GM18867 (cell line): ENCODE measurements around the gene AIF1L.
A peak's percentile ranks its signal among the peaks of the same experiment; 100 is the strongest.
"Not testable (repeated sequence)": the region's sequence is repeated elsewhere in the genome, so short reads cannot be mapped to it uniquely, and the experiment has no call there.

ENCODE experiments used
- ATAC-seq: cut with Tn5 transposase; IDR thresholded peaks from one replicate; pipeline ENCODE4 v1.9.1; 2021; ENCODE audit warnings: mild to moderate bottlenecking, moderate library complexity; ENCODE audit not compliant: unreplicated experiment

The AIF1L gene

DNA sequence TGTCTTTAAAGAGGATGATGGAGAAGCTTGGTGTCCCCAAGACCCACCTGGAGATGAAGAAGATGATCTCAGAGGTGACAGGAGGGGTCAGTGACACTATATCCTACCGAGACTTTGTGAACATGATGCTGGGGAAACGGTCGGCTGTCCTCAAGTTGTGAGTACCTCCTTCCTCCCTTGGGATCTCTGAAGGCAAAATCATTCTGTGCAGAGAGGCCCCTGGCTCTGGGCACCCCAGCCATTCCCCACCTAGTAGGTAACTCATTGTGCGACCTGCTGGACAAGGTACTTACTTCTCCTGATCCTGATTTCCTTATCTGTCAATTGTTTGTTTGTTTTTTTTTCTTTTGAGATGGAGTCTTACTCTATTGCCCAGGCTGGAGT, 21.4 kb downstream of the AIF1L start:
- ATAC-seq, result no peak

DNA sequence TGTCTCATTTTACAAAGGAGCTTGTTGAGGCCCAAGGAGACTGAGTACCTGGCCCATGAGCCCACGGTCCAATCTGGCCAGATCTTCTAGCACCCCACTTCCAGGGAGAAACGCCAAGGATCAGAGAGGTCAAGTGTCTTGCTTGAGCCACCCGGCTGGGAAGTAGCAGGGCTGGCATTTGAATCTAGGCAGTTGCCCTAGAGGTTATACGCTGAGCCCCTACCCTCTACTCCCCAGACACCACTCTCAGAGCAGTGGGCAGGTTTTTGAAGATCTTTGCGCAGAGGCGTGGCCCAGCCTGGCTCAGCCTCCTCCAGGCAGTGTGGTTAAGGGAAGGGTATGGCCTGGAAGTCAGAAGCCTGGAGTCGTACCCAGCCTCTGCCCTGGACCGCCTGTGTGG, 23.3 kb downstream of the AIF1L start:
- no peak for ATAC-seq

DNA sequence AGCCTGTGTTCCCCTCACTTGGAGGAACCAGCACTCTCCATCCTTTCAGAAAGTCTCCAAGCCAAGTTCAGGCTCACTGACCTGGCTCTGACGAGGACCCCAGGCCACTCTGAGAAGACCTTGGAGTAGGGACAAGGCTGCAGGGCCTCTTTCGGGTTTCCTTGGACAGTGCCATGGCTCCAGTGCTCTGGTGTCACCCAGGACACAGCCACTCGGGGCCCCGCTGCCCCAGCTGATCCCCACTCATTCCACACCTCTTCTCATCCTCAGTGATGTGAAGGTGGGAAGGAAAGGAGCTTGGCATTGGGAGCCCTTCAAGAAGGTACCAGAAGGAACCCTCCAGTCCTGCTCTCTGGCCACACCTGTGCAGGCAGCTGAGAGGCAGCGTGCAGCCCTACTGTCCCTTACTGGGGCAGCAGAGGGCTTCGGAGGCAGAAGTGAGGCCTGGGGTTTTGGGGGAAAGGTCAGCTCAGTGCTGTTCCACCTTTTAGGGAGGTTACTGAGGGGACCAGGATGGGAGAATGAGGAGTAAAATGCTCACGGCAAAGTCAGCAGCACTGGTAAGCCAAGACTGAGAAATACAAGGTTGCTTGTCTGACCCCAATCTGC, 24.4 kb downstream of the AIF1L start:
- no peak for ATAC-seq

DNA sequence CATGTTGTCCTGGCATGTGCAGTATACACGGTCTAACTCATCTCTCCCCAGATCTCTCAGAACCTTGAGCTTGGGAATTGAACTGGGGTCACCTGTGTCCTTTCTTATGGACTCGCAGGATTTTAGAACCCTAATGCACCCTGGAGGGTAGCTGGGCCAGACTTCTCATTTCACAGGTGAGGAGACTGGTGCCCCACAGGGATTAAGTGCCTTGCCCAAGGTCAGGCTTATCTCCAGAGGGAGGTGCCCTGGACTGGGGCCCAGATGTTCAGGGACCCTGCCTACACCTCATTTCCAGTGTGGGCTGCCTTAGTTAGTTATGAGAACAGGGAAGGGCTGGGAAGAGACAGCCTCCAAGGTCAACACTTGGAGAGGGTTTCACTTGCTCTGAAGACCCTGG, 25.0 kb downstream of the AIF1L start:
- ATAC-seq, result no peak

DNA sequence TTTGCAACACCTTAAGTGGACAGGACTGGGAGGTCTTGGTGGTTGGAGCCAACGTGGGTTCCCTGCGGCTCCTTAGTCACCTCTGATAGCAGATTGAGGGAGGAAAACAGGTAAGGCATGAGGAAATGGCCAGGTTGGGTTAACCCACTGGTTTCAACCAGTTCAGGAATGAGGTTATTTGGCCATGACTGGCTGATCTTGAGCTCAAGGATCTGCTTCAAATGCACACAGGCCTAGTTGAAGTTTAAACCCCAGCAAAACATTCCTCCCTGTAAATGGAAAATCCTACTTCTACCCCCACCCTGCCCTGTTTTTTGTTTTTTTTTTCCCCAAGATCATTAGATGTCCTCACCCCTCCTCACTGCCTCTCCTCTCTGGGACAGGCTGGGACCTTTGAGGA, 25.8 kb downstream of the AIF1L start:
- no peak for ATAC-seq

DNA sequence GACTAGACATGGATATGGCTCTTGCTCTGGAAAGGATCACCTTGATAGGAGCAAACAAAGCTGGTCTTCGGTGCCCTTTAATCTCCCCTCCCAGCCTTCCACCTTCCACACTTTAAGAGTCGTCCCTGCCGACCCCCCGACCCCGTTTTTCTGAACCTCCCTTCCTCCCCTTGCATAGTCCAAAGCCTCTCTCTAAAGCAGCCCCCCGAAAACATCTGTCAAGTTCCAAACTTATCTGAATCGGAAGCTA, 28.6 kb downstream of the AIF1L start:
- no peak for ATAC-seq

DNA sequence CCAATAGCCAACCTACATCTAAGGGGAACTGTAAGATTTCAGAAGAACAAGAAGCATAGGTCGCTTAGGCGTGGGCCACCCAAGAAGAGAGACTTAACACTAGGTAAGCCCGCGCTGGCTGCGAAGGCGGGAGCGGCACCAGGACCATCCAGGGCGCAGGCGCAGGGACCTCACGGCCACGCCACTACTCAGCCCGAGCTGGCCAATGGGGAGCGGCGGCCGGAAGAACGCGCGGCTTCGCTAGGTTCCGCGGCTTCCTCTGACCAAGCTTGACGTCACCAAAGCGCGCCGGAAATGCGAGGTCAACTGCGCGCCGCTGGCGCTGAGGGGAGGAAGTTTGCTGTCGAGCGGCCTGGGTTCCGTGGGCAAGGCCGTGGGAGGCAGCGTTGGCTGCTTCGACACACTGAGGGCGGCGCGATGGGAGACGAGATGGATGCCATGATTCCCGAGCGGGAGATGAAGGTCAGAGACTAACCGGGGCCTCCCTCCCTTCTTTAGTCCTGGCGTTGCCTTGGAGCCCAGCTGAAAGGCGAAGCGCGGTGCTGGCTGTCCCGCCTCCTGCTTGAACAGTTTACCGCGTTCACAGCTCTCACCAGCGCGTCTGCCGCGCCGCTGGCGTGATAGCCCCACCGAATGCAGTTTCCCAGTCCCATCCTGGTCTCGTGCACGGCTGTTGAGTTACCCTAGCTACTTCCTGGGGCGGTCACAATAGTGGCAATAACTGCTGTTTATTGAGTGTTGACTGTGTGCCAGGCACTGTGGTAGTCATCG, 29.1 kb downstream of the AIF1L start, which contains the start of gene NUP214:
NUP214 (plus strand) TSS at position 299 of the 771 bp plus-strand sequence; CDS start at position 418, 119 bp downstream.
- ATAC-seq, result peak; percentile 97

DNA sequence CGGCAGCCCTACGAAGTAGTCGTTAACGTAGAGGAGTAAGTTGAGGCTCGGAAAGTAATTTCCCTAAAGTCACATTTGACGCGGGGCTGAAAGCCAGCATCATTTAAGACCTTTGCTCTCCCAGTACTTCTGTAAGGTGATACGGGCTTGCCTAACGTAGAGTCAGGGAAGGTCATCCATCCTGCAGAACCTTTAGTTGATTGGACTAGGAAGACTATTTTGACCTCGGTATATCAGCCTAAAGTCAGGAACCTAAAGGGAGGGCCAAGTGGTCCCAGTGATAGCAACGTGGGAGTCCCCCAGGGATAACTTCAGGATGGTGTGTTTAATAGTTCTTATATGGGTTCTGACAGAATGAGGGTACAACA, 29.7 kb downstream of the AIF1L start:
- no peak for ATAC-seq

DNA sequence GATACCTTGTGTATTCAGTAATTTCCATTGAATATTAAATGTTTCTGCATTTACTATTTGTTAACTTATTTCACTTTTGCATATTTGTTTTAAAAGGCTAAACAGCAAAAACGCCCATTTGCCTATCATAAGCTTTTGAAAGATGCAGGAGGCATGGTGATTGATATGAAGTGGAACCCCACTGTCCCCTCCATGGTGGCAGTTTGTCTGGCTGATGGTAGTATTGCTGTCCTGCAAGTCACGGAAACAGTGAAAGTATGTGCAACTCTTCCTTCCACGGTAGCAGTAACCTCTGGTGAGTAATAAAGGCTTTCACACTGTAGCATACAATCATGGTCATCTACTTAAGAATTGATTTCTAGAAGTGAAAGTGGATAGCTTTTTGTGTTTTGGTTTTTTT, 32.9 kb downstream of the AIF1L start:
- no peak for ATAC-seq

DNA sequence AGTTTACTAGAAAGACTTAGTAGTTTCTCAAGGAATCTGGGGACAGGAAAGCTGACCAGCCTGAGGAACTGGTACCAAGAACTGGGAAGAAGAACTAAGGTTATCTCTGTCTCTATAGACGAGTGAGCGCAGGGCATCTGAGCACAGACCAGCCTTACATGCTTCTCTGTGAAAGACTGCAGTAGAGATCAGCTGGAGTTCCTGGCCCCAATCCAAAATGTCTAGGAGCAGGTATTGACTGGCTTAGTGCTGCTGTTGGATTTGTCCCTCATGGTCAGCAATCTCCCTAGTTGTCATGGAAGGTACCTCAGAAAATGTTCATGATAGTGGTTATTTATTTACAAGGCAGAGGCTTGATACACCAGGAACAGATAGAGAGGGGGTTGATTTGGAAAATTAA, 42.3 kb downstream of the AIF1L start:
- ATAC-seq, result no peak

DNA sequence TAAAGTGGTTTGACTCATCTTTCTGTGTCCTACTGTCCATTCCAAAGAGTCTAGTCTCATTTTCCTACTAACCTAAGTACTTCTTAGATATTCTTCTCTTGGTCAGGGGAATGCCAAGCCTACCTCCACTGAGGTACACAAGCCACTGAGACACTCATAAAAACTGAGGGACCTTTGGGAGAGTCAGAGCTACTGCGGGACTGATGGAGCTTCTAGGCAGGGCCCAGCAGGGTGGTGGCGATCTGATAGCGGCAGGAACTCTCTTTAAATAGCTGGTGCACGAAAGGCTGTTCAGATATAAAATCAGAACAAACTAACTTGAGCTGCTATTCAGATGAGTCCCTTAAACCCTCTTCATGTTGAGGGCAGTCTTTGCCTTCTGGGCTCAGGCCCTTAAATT, 43.8 kb downstream of the AIF1L start:
- no peak for ATAC-seq

DNA sequence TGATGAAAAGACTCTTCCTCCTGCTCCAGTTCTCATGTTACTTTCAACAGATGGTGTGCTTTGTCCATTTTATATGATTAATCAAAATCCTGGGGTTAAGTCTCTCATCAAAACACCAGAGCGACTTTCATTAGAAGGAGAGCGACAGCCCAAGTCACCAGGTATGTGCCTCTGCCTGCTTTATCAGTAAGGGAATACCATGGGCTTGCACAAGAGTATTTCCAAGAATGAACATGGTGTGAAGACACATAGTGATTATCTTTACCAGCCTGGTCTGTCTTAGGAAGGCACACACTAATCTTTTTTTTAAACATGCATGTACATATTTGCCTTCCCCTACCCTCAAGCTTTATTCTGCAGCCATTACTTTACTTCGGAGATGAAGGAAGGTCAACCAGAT, 44.2 kb downstream of the AIF1L start:
- ATAC-seq, result no peak

DNA sequence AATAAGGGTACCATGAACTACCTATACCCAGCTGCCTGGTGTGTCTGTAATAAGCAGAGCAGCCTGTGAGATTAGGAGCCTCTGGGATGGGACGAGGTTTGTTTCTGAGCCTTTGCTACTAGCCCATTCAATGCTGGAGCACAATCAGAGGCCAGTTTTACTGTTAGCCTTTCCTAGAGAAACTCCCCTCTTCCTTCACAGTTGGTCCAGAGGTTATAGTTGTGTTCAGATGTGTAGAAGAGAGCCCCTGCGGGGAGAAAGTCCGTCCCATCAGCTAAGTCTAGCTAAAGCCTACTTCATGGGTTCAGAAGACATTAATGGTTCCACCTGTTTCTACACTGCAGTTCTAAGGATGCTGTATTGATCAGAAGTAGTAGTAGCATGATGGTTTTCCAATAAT, 45.8 kb downstream of the AIF1L start:
- ATAC-seq, result no peak

DNA sequence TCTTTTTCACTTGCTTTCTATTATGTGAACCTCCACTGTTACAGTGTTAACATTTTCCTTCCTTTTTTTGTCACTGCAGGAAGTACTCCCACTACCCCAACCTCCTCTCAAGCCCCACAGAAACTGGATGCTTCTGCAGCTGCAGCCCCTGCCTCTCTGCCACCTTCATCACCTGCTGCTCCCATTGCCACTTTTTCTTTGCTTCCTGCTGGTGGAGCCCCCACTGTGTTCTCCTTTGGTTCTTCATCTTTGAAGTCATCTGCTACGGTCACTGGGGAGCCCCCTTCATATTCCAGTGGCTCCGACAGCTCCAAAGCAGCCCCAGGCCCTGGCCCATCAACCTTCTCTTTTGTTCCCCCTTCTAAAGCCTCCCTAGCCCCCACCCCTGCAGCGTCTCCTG, 47.9 kb downstream of the AIF1L start:
- ATAC-seq, result no peak

DNA sequence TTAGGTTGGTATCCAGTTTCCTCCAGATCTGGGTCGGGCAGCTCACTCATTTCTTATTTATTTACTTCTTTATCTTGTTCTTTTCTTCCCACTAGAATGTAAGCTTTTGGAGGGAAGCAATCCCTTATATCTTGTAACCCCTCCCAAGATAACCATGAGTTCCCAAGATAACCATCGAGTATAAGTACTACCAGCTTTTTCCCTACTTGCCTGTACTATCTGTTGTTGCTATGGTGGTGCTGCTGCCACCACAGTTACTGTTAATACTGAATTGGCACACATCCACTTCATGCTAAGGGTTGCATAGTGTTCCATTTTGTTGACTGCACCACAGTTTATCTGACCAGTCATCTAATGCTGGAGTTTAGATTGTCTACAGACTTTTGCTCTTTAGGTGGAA, 48.9 kb downstream of the AIF1L start:
- ATAC-seq, result no peak

DNA sequence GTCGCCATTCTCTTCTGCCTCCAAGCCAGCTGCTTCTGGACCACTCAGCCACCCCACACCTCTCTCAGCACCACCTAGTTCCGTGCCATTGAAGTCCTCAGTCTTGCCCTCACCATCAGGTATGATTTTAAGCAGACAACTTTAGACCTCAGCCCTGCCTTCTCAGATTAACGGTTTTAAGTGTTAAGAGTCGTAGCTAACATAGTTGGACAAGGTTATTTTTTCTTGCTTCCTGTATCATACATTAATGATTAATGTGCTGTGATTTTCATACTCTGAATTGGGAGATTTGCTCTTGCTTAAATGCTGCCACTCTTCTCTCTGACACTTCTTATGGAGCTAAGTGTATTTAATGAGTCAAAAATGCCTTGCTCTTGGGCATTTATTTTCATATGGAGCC, 49.9 kb downstream of the AIF1L start:
- no peak for ATAC-seq

DNA sequence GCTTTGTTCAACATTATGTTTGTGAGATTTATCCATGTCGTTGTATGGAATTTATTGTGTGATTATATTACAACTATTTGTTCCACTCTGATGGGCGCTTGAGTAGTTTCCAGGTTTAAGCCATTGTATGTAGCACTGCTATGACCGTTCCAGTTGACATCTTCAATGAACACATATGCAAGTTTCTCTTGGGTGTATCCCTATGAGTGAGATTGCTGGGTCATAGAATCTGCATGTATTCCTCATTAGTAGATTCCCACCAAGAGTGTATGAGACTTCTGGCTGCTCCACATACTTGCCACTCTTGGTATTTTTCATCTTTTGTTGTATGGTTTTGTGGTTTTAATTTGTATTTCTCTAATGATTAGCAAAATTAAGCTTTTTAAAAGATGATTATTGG, 51.9 kb downstream of the AIF1L start:
- no peak for ATAC-seq

DNA sequence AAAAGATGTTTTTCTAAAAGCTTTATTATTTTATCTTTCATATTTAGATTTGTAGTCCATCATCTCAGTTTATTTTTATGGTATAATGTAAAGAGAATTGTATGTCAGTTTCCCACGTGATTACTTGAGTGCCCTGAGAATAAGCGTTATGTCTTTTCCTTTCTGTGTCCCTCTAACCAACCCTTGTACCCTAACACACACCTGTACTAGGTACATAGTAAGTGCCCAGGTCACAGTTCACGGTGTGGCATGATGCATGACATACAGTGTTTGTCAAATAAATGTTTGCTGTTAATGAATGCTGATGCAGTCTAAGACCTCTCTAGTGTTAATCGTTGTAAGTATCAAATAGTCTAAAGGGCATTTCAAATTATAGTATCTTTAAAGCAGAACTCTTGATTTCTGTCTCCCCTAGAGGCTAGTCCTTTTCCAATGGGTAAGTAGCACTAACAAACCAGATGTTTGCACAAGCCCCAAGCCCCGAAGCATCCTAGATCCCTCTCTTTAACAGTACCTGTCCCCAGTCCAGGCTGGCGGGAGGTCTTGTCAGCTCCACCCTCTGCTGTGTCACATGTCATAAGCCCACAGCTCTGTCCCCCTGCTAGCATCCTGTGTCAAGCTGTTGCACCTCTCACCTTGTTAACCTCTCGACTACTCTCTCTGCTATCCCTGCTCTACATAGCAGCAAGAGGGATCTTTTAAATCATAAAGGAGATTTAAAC, 52.8 kb downstream of the AIF1L start:
- ATAC-seq, result no peak

DNA sequence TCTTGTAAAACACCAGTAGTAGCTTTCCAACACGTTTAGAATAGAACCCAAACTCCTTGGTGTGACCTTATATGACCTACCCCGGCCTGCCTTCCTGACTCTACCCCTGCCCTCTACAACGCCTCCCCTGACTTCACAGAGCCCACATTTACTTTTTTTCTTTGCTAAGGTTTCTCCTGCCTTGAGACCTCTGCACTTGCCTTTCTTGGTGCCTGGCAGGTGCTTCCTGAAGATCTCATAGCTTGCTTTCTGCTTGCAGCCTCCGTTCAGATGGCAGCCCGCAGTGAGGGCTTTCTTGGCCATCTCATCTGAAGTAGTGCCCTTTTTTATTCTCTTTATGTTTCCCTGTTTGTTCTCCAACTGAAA, 53.3 kb downstream of the AIF1L start:
- no peak for ATAC-seq

DNA sequence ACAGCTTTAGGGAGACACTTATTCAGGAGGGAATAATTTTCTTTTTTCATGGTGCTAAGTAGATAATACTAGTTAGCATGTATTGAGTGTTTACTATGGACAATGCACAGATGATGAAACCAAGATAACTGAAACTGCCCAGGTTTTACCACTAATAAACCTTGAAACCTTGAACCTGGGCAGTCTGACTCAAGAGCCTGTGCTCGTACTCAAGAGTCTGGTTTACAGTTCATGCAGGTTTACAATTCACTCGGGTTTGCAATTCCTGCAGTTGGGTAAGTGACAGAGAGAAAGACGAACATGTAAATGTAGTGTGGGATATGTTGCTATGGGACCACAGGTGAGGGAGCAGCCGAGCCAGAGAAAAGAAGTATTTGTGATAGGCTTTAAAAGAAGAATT, 57.3 kb downstream of the AIF1L start:
- no peak for ATAC-seq

DNA sequence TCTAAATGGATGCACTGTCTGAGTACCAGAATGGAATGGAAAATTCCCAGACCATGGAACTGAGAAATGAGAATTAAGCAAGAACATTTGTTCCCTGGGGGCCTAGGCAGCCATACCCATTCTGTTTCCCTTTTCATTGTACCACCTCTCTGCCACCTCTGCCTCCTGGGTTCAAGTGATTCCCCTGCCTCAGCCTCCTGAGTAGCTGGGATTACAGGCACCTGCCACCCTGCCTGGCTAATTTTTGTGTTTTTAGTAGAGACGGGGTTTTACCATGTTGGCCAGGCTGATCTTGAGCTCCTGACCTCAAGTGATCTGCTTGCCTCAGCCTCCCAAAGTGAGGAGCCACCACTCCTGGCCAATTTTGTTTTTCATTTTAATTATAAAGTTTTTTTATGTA, 62.3 kb downstream of the AIF1L start:
- ATAC-seq, result not testable (repeated sequence)

DNA sequence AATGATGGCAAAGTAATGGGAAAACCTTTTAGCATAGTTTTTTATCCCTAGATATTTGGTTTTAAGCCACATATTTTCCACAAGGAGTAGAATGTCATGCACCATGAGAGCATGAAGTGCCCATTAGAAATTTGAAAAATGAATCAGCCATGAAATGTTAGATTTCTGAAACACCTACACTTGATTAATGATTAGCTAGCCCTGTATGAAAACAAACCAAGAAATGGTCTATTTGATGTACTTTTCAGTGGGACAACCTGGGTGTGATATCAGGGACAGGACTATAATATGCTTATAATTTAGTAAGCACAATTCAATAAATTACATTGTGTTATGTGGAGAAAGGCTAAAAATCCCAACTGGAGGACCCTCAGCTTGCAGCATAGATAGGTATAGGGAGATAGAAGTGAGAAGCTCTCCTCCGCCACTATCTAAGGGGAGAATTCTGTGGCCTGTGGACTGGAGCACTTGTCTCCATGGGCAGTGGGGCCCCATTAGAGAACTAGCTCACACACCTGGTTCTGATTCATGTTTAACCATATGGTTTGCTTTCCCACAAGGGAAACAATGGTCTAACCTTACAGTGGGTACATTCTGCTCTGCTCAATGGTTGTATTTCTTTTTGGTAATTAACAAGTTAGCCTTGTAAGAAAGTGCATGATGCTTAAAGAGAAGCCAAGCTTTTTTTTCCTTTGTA, 64.2 kb downstream of the AIF1L start:
- ATAC-seq, result no peak
